ENCODE measurements around the gene PTPRN.

PTPRN gene

DNA sequence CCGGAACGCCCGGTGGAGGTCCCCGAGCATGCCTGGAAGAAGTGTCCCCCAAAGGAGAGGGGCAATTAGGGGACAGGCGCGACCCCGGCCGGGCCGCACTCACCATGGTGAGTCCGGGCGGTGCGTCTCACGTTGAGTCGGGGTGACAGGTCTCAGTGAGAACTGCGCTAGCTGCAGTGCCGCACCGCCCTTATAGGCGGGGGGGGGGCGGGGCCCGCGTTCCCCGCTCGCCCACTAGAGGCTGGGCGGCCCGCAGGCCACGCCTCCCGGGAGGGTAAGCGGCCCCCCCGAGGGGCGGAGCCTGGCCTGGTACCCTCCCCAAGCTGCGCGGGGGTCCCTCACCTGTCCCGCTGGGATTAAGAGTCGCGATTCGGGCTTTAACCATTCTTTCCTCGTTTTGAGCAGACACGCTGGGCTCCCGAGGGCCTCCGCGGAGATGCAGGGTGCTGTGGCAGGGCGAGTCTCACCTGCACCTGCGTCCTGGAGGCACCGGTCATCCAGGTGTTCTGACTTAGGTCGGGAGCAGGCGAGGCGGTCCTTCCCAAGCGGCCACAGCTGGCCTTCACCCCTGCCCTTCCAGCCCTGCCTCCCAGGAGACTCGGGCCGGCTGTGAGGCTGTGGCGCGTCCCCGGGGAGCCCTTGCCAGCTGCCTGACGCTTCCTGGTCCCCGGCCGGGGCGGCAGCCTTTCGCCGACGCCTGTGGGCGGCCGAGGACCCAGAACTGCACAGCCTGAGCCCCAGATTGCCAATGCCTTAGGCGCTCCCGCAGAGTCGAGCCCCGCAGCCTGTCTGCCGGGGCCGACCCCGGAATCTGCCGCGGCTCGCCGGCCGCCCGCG, 55.2 kb downstream of the PTPRN start, which contains the start of gene TUBA4A:
Gene TUBA4A, minus strand, starts transcription at position 166 of the 837 bp plus-strand sequence. Its CDS starts 60 bp downstream, at position 106.
- H3K36me3 ChIP-seq: no peaks in the 10 kb centered on the region
- DNase-seq: peak; percentile 77
- TF ChIP-seq, protein P1, sequence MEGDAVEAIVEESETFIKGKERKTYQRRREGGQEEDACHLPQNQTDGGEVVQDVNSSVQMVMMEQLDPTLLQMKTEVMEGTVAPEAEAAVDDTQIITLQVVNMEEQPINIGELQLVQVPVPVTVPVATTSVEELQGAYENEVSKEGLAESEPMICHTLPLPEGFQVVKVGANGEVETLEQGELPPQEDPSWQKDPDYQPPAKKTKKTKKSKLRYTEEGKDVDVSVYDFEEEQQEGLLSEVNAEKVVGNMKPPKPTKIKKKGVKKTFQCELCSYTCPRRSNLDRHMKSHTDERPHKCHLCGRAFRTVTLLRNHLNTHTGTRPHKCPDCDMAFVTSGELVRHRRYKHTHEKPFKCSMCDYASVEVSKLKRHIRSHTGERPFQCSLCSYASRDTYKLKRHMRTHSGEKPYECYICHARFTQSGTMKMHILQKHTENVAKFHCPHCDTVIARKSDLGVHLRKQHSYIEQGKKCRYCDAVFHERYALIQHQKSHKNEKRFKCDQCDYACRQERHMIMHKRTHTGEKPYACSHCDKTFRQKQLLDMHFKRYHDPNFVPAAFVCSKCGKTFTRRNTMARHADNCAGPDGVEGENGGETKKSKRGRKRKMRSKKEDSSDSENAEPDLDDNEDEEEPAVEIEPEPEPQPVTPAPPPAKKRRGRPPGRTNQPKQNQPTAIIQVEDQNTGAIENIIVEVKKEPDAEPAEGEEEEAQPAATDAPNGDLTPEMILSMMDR (IDR thresholded peaks at IDR 0.05; ENCODE audit: low read depth, low read length): no peak
- peak within 1 kb of the TSS; percentile 60 for H3K4me3 ChIP-seq (ENCODE audit: low read depth, low read length)
- peaks cover 14% of the 10 kb centered on the region for H3K4me1 ChIP-seq
- peaks cover 48% of the 10 kb centered on the region for H3K27me3 ChIP-seq
- H3K9me3 ChIP-seq: no peaks in the 10 kb centered on the region

DNA sequence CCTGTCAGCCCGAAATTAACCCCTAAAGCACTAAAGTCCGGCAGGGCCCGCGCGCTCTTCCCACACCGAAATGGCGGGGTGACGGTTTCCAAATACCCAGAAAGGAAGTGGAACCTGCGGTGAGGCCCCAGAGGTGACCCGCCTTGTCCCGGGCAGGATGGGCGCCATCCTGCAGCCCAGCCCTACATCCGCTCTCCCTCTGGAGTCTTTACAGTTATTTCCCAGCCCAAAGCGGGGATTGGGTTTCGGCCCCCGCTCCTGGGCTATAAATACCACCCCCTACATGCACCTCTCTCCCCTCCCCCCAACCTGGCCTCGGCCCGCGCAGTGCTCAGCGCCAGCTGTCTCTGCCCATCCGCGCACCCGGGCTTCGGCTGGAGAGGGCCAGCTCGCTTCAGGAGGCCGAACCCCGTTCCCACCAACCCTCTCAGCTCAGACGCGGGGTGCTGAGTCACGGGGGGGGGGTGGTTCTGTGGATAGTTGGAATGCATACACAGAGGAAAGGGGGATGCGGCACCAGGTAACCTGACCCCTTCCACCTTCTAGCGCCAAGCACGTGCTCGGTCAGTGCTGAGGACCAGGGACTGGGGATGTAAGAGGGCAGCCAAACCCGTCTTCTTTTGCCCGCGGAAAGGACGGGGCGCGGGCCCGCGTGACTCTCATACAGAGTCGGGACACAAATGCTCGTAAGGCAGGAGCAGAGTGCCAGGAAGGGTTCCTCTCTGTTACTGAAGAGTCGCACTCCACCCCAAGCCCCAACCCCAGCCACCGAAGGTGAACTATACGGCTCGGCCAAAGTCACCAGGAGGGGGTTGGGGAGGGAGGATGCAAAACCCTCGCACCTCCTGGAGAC, 56.1 kb downstream of the PTPRN start, which contains the start of gene TUBA4B:
Gene TUBA4B, plus strand, starts transcription at position 344 of the 853 bp plus-strand sequence. Its CDS starts 165 bp downstream, at position 509.
- H3K36me3 ChIP-seq: no peaks in the 10 kb centered on the region
- peaks cover 15% of the 10 kb centered on the region for H3K4me1 ChIP-seq
- H3K9me3 ChIP-seq: no peaks in the 10 kb centered on the region
- H3K4me3 ChIP-seq (ENCODE audit: low read depth, low read length): peak within 1 kb of the TSS; percentile 60
- TF ChIP-seq, protein P1 (IDR thresholded peaks at IDR 0.05; ENCODE audit: low read depth, low read length): no peak
- DNase-seq: no peak
- peaks cover 48% of the 10 kb centered on the region for H3K27me3 ChIP-seq

DNA sequence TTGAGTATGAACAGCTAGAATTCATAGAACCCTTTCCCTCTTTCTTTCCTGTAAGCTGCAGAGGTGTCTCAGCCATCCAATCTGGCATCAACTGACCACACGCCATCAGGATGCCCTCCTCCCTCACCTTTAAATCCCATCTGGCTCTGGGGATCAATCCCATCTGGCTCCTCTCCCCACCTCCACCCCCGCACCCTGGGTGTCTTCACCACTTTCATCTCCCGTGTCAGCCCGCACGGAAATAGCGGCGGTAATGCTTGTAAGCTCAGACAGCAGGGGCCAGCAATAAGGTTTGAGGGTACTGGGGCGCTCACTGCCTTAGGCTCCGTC, 56.7 kb downstream of the PTPRN start:
- peaks cover 48% of the 10 kb centered on the region for H3K27me3 ChIP-seq
- peak overlapping the region; percentile 60; the same call in 1 of the 2 replicates for H3K4me3 ChIP-seq (ENCODE audit: low read depth, low read length)
- DNase-seq: no peak
- no peaks in the 10 kb centered on the region for H3K36me3 ChIP-seq
- TF ChIP-seq, protein P1 (IDR thresholded peaks at IDR 0.05; ENCODE audit: low read depth, low read length): no peak
- H3K9me3 ChIP-seq: no peaks in the 10 kb centered on the region
- H3K4me1 ChIP-seq: peaks cover 15% of the 10 kb centered on the region

DNA sequence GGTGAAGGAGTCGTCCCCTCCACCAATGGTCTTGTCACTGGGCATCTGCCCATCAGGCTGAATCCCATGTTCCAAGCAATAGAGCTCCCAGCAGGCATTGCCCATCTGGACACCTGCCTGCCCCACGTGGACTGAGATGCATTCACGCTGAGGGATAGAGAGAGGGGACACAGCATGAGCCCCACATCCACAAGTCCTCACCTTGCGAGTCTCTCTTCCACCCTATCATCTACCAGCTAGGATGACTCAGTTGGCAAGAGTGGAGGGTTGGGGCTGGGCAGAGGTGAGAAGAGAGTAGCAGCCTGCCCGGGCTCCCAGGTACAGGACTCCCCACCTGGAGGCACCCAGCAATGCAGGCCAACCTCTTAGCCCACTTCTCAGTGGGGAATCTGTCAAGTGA, 57.1 kb downstream of the PTPRN start:
- H3K27me3 ChIP-seq: peaks cover 48% of the 10 kb centered on the region
- H3K4me3 ChIP-seq (ENCODE audit: low read depth, low read length): no peak overlapping the region
- no peak for DNase-seq
- peaks cover 15% of the 10 kb centered on the region for H3K4me1 ChIP-seq
- H3K9me3 ChIP-seq: no peaks in the 10 kb centered on the region
- H3K36me3 ChIP-seq: no peaks in the 10 kb centered on the region
- TF ChIP-seq, protein P1 (IDR thresholded peaks at IDR 0.05; ENCODE audit: low read depth, low read length): no peak

DNA sequence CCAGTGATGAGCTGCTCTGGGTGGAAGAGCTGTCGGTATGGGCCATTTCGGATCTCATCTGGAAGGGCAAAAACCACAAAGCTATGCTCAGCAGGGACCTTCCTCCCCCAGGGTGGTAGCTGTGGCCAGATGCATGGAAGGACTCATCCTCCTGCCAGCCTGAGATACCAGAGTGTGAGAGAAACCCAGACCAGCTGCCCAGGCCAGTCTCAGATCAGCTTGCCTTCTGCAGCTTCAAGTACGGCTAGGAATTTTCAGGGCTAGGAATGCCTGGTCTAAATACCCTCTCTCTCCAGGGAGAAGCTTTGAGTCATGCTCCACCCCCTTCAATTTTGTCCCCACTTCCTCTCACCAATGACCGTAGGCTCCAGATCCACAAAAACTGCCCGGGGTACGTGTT, 57.5 kb downstream of the PTPRN start:
- Histone ChIP-seq H3K36me3 (no peaks in the 10 kb centered on the region), H3K4me3 (ENCODE audit: low read depth, low read length) (no peak overlapping the region), H3K27me3 (peaks cover 48% of the 10 kb centered on the region), H3K4me1 (peaks cover 15% of the 10 kb centered on the region), H3K9me3 (no peaks in the 10 kb centered on the region)
- TF ChIP-seq, protein P1 (IDR thresholded peaks at IDR 0.05; ENCODE audit: low read depth, low read length): no peak
- no peak for DNase-seq
